ENCODE results near the gene OBSCN. TPM values are rescaled to one million over a fixed set of nuclear protein-coding genes. Genes with fewer than 3 reads are reported as not detected.

Gene OBSCN
- total RNA-seq, 1 experiment from 2014 or later: 33.3 TPM

GRCh38 chr1:228295981-228296380, 88.1 kb downstream of the OBSCN start:
- no peak overlapping the region for H3K23ac ChIP-seq (ENCODE audit: insufficient read length, low read depth, low read length)
- DNase-seq: no peak
- H2AK5ac ChIP-seq (ENCODE audit: insufficient read length, low read length): no peak overlapping the region
- no peaks in the 10 kb centered on the region for H3K4me1 ChIP-seq (ENCODE audit: insufficient read depth, low read length)
- H4K20me1 ChIP-seq (ENCODE audit: control insufficient read depth, insufficient read depth, insufficient read length): no peaks in the 10 kb centered on the region
- H2BK5ac ChIP-seq (ENCODE audit: insufficient read length, low read length): no peak overlapping the region
- H3K27me3 ChIP-seq (ENCODE audit: insufficient read depth, low read length): no peaks in the 10 kb centered on the region
- H4K91ac ChIP-seq (ENCODE audit: insufficient read length, low read depth, low read length): no peak overlapping the region
- H3K14ac ChIP-seq (ENCODE audit: insufficient read depth, low read length): no peak overlapping the region
- no peak overlapping the region for H2BK15ac ChIP-seq (ENCODE audit: low read depth, low read length)
- peaks cover 13% of the 10 kb centered on the region for H3K9me3 ChIP-seq (ENCODE audit: control insufficient read depth, low read depth, low read length)
- H3K36me3 Mint-ChIP-seq (ENCODE audit: insufficient read depth in 1 of 3, low read depth in 3 of 3): peaks cover 65 to 81% (median 79%) of the 10 kb centered on the region in 3 experiments
- no peak overlapping the region for H3K4me3 Mint-ChIP-seq
- no peak overlapping the region for H4K5ac ChIP-seq (ENCODE audit: insufficient read length, low read depth, low read length)
- H3K18ac ChIP-seq (ENCODE audit: insufficient read length, low read depth, low read length): no peak overlapping the region
- no peak overlapping the region for H3K4me2 ChIP-seq (ENCODE audit: insufficient read depth, insufficient read length, low read length)
- no peaks in the 10 kb centered on the region for H3K23me2 ChIP-seq (ENCODE audit: insufficient read length, low read depth, low read length, poor library complexity, severe bottlenecking)
- no peak overlapping the region for H3K27ac Mint-ChIP-seq
- no peak overlapping the region for H2BK20ac ChIP-seq (ENCODE audit: low read depth, low read length, poor library complexity, severe bottlenecking)
- H3K4ac ChIP-seq (ENCODE audit: low read depth, low read length): no peak overlapping the region
- no peak overlapping the region for H3T11ph ChIP-seq (ENCODE audit: low read length)
- H3K79me1 ChIP-seq (ENCODE audit: insufficient read depth, low read depth, low read length, poor library complexity, severe bottlenecking): no peaks in the 10 kb centered on the region
- no peaks in the 10 kb centered on the region for H3K79me2 ChIP-seq (ENCODE audit: insufficient read depth, low read length)
- H3K9me3 Mint-ChIP-seq: peaks cover 39 to 57% of the 10 kb centered on the region in 2 experiments
- H3K4me1 Mint-ChIP-seq: no peaks in the 10 kb centered on the region
- H4K8ac ChIP-seq (replicated peaks; ENCODE audit: insufficient read length, low read depth, low read length): no peak overlapping the region
- no peak overlapping the region for H3K9ac ChIP-seq (ENCODE audit: extremely low read depth, insufficient read length, low read length)
- H2BK12ac ChIP-seq (ENCODE audit: insufficient read length, low read depth, low read length): no peak overlapping the region
- no peak overlapping the region for H3K56ac ChIP-seq (ENCODE audit: insufficient read length, low read depth, low read length)
- no CpG with 5 or more reads among the region's 2 CpGs for WGBS (ENCODE audit: extremely low coverage, insufficient read length, low lambda C conversion rate)
- no peak overlapping the region for H3K27ac ChIP-seq (ENCODE audit: insufficient read length, low read depth, low read length)
- no peak overlapping the region for H2AFZ ChIP-seq (ENCODE audit: low read length)
- H2BK120ac ChIP-seq (ENCODE audit: low read depth, low read length, poor library complexity, severe bottlenecking): no peak overlapping the region
- TF ChIP-seq CTCF (conservative IDR thresholded peaks at IDR 0.05): no peak
- peaks cover 9% of the 10 kb centered on the region for H3K27me3 Mint-ChIP-seq (ENCODE audit: low read depth)

Measured in H9 (cell line).